Hepatocyte (in vitro differentiated cells): ENCODE measurements around the gene RAX. TPM values are rescaled to one million over a fixed set of nuclear protein-coding genes. Genes with fewer than 3 reads are reported as not detected.
A peak's percentile ranks its signal among the peaks of the same experiment; 100 is the strongest.
"Not testable (repeated sequence)": the region's sequence is repeated elsewhere in the genome, so short reads cannot be mapped to it uniquely, and the experiment has no call there.

Source experiments
- DNase-seq: peaks from one replicate; pipeline ENCODE4 v3.0.0-alpha.2; 2016; ENCODE audit warnings: low spot score
- H2AFZ ChIP-seq: fragments of 200-600 bp; sonication (generic); 2 replicates; pipeline ENCODE4 v1.6.0; 2016; ENCODE audit warnings: antibody characterized with exemption, mild to moderate bottlenecking
- H3K27ac ChIP-seq: fragments of 200-600 bp; sonication (generic); 2 replicates; pipeline ENCODE4 v1.5.1; 2016; ENCODE audit warnings: mild to moderate bottlenecking
- H3K27me3 ChIP-seq: fragments of 200-600 bp; sonication (generic); 2 replicates; pipeline ENCODE4 v1.6.1; 2016
- H3K36me3 ChIP-seq: fragments of 200-600 bp; sonication (generic); replicated peaks from 2 replicates; pipeline ENCODE4 v1.5.1; 2016; ENCODE audit warnings: low read depth; ENCODE audit not compliant: insufficient read depth
- H3K4me1 ChIP-seq: fragments of 200-600 bp; sonication (generic); 2 replicates; pipeline ENCODE4 v1.5.1; 2016; ENCODE audit warnings: mild to moderate bottlenecking, moderate library complexity; ENCODE audit not compliant: insufficient read depth
- H3K4me2 ChIP-seq: fragments of 200-600 bp; sonication (generic); 2 replicates; pipeline ENCODE4 v1.6.0; 2016
- H3K4me3 ChIP-seq: fragments of 200-600 bp; sonication (generic); 2 replicates; pipeline ENCODE4 v1.5.1; 2016; ENCODE audit warnings: mild to moderate bottlenecking
- H3K79me2 ChIP-seq: fragments of 200-600 bp; sonication (generic); 2 replicates; pipeline ENCODE4 v1.6.0; 2017; ENCODE audit warnings: mild to moderate bottlenecking
- H3K9me2 ChIP-seq: fragments of 200-600 bp; sonication (generic); replicated peaks from 2 replicates; pipeline ENCODE4 v1.6.0; 2017; ENCODE audit warnings: mild to moderate bottlenecking; ENCODE audit not compliant: insufficient read depth
- H3K9me3 ChIP-seq: fragments of 200-600 bp; sonication (generic); 2 replicates; pipeline ENCODE4 v1.5.1; 2016; ENCODE audit warnings: low read depth, mild to moderate bottlenecking
- H4K20me1 ChIP-seq: fragments of 200-600 bp; sonication (generic); 2 replicates; pipeline ENCODE4 v1.6.0; 2016; ENCODE audit warnings: mild to moderate bottlenecking; ENCODE audit not compliant: insufficient read depth, poor library complexity, severe bottlenecking
- EZH2 ChIP-seq: fragments of 200-600 bp; sonication (generic); IDR thresholded peaks from 2 replicates; pipeline ENCODE4 v1.6.1; 2016; ENCODE audit warnings: antibody characterized with exemption, mild to moderate bottlenecking, borderline replicate concordance
- EZH2phosphoT487 ChIP-seq: fragments of 200-600 bp; sonication (generic); IDR thresholded peaks from one replicate; pipeline ENCODE4 v1.6.1; 2018; ENCODE audit warnings: antibody characterized with exemption, mild to moderate bottlenecking, low read depth, moderate library complexity; ENCODE audit not compliant: unreplicated experiment, severe bottlenecking
- WGBS: methylation state at CpG from one replicate; pipeline ENCODE4 v1.1.6; 2016; ENCODE audit warnings: low lambda C conversion rate; ENCODE audit errors: missing lambda C conversion rate; 5-methylcytosine and 5-hydroxymethylcytosine counted together
- polyA plus RNA-seq: library from polyadenylated mRNA; unstranded; fragments of >200 nt; fragmentation: Nextera tagmentation; extraction: Ambion mirVana; gene quantifications from 2 replicates; pipeline ENCODE4 v1.2.1, GENCODE V29; 2016
- total RNA-seq: library from RNA; depleted of rRNA; stranded (reverse); fragments of >200 nt; gene quantifications from 2 replicates; pipeline ENCODE4 v1.2.3, GENCODE V29; 2014
- TF ChIP-seq, protein P1 (sequence below): fragments of 200-600 bp; sonication (generic); IDR thresholded peaks from 2 replicates; pipeline ENCODE4 v1.5.1; 2016; ENCODE audit warnings: antibody characterized with exemption, mild to moderate bottlenecking; ENCODE audit not compliant: poor library complexity

The RAX gene
- total and polyA plus RNA-seq, 2 experiments from 2014 or later, result not detected

DNA sequence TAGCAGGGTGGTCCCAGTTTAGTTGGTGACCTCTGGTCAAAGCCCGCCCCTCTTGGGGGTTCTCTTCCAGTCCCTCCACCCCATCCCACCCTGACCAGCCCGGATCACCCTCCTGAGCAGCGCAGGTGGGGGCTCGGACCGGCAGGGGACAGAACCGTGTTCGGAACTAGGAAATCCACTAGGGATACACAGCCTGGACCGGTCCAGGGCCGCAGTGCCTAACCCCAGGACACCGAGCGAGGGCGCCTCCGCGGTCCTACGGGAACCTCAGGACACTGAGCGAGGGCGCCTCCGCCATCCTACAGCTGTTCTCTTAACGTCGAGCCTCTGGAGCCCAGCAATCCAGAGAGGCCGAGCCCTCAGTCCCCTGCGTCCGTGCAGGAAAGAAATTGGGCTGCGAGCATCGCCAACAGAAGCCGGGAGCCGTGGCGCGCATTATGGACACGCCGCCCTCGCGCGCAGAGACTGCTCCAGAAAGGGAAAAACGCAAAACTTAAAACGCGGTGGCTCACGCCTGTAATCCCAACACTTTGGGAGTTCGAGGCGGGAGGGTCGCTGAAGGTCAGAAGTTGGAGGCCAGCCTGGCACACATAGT, 8.5 kb downstream of the RAX start:
- 8% methylated on average over 40 of the region's 41 CpGs for WGBS
- peaks cover 8% of the 10 kb centered on the region for H3K4me1 ChIP-seq
- H4K20me1 ChIP-seq, result no peaks in the 10 kb centered on the region
- no peak overlapping the region for H3K4me3 ChIP-seq
- no peak overlapping the region for H3K27ac ChIP-seq
- H3K9me2 ChIP-seq, result no peaks in the 10 kb centered on the region
- no peak overlapping the region for H2AFZ ChIP-seq
- peaks cover 71% of the 10 kb centered on the region for H3K27me3 ChIP-seq
- H3K36me3 ChIP-seq, result no peaks in the 10 kb centered on the region
- no peaks in the 10 kb centered on the region for H3K79me2 ChIP-seq
- no peaks in the 10 kb centered on the region for H3K9me3 ChIP-seq
- peak overlapping the region; percentile 71 for H3K4me2 ChIP-seq
- DNase-seq, result no peak
- TF ChIP-seq, protein P1, sequence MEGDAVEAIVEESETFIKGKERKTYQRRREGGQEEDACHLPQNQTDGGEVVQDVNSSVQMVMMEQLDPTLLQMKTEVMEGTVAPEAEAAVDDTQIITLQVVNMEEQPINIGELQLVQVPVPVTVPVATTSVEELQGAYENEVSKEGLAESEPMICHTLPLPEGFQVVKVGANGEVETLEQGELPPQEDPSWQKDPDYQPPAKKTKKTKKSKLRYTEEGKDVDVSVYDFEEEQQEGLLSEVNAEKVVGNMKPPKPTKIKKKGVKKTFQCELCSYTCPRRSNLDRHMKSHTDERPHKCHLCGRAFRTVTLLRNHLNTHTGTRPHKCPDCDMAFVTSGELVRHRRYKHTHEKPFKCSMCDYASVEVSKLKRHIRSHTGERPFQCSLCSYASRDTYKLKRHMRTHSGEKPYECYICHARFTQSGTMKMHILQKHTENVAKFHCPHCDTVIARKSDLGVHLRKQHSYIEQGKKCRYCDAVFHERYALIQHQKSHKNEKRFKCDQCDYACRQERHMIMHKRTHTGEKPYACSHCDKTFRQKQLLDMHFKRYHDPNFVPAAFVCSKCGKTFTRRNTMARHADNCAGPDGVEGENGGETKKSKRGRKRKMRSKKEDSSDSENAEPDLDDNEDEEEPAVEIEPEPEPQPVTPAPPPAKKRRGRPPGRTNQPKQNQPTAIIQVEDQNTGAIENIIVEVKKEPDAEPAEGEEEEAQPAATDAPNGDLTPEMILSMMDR, result no peak
- TF ChIP-seq EZH2, result no peak

DNA sequence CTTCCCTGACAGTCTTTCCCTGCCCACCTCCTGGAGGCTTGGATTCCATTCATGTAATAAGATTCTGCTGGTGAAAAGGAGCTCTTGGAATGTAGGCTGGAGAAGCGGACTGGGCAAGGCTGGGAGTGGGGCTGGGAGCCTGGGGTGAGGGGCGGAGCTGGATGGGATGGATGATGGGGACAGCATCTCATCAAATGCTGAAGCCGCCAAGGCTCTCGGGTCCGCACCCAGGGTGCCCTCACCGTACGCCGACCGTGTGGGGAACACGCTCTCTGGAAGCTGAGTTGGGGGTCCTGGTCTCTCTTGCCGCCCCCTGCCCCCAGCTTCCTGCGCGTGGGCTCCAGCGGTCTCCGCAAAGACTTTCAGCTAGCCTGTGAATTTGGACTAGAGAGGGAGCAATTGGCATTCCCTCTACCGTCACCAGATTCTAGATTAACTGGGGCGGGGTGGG, 9.1 kb downstream of the RAX start:
- no peaks in the 10 kb centered on the region for H3K36me3 ChIP-seq
- H3K27me3 ChIP-seq, result peaks cover 66% of the 10 kb centered on the region
- H3K79me2 ChIP-seq, result no peaks in the 10 kb centered on the region
- DNase-seq, result no peak
- no peaks in the 10 kb centered on the region for H4K20me1 ChIP-seq
- no peak overlapping the region for H2AFZ ChIP-seq
- H3K9me2 ChIP-seq, result no peaks in the 10 kb centered on the region
- H3K27ac ChIP-seq, result no peak overlapping the region
- no peak overlapping the region for H3K4me3 ChIP-seq
- peaks cover 8% of the 10 kb centered on the region for H3K4me1 ChIP-seq
- WGBS, result 15% methylated on average over 17 of the region's 17 CpGs
- no peak overlapping the region for H3K4me2 ChIP-seq
- H3K9me3 ChIP-seq, result no peaks in the 10 kb centered on the region
- TF ChIP-seq, protein P1, result no peak
- TF ChIP-seq EZH2 (peak; percentile 10), EZH2phosphoT487 (peak; percentile 50)

DNA sequence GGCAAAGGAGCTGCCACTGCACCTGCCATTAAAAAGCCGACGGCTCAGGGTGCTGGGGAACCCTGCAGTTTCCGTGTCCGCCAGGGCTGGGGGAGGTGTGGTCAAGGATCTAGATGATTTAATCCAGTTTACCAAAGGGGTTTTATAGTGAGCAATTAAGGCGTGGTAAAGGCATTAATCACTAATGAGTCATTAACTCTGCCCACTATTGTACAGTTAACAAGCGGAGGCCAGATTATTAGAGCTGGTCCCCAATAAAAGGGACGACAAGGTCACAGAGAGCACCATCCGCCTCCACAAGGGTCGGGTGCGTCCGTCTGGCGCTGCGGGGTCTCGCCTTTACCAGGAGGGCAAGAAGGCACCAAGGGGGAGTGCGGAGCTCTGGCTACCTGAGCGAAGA, 9.6 kb downstream of the RAX start:
- no peaks in the 10 kb centered on the region for H3K9me2 ChIP-seq
- H3K27me3 ChIP-seq, result peaks cover 62% of the 10 kb centered on the region
- TF ChIP-seq EZH2phosphoT487 (no peak), EZH2 (no peak)
- TF ChIP-seq, protein P1, result no peak
- no peak overlapping the region for H3K27ac ChIP-seq
- 14% methylated on average over 16 of the region's 16 CpGs for WGBS
- H3K79me2 ChIP-seq, result no peaks in the 10 kb centered on the region
- H3K4me1 ChIP-seq, result peaks cover 5% of the 10 kb centered on the region
- H3K36me3 ChIP-seq, result no peaks in the 10 kb centered on the region
- H2AFZ ChIP-seq, result no peak overlapping the region
- no peak overlapping the region for H3K4me2 ChIP-seq
- H3K4me3 ChIP-seq, result no peak overlapping the region
- H4K20me1 ChIP-seq, result no peaks in the 10 kb centered on the region
- H3K9me3 ChIP-seq, result no peaks in the 10 kb centered on the region
- DNase-seq, result no peak

DNA sequence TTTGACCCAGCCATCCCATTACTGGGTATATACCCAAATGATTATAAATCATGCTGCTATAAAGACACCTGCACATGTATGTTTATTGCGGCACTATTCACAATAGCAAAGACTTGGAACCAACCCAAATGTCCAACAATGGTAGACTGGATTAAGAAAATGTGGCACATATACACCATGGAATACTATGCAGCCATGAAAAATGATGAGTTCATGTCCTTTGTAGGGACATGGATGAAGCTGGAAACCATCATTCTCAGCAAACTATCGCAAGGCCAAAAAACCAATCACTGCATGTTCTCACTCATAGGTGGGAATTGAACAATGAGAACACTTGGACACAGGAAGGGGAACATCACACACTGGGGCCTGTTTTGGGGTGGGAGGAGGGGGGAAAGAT, 11.0 kb downstream of the RAX start:
- not testable (repeated sequence) for H3K4me2 ChIP-seq, H3K9me3 ChIP-seq, H3K27ac ChIP-seq, H4K20me1 ChIP-seq, H3K79me2 ChIP-seq, H3K36me3 ChIP-seq, H3K4me3 ChIP-seq, H3K9me2 ChIP-seq, H3K4me1 ChIP-seq, DNase-seq, H2AFZ ChIP-seq
- H3K27me3 ChIP-seq, result peaks cover 48% of the 10 kb centered on the region
- WGBS, result 86% methylated on average over 1 of the region's 2 CpGs

DNA sequence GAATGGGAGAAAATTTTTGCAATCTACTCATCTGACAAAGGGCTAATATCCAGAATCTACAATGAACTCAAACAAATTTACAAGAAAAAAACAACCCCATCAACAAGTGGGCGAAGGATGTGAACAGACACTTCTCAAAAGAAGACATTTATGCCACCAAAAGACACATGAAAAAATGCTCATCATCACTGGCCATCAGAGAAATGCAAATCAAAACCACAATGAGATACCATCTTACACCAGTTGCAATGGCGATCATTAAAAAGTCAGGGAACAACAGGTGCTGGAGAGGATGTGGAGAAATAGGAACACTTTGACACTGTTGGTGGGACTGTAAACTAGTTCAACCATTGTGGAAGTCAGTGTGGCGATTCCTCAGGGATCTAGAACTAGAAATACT, 11.4 kb downstream of the RAX start:
- 54% methylated on average over 3 of the region's 3 CpGs for WGBS
- H3K79me2 ChIP-seq, H3K4me1 ChIP-seq, H3K9me2 ChIP-seq, DNase-seq, H3K4me3 ChIP-seq, H3K9me3 ChIP-seq, H3K36me3 ChIP-seq, H3K27ac ChIP-seq, H3K4me2 ChIP-seq, H4K20me1 ChIP-seq, H2AFZ ChIP-seq: not testable (repeated sequence)
- H3K27me3 ChIP-seq, result peaks cover 44% of the 10 kb centered on the region

DNA sequence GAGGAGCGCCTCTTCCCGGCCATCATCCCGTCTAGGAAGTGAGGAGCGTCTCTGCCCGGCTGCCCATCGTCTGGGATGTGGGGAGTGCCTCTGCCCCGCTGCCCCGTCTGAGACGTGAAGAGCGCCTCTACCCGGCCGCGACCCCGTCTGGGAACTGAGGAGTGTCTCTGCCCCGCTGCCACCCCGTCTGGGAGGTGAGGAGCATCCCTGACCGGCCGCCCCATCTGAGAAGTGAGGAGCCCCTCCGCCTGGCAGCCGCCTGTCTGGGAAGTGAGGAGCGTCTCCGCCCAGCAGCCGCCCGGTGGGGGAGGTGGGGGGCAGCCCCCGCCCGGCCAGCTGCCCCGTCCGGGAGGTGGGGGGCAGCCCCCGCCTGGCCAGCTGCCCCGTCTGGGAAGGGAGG, 17.8 kb downstream of the RAX start:
- not testable (repeated sequence) for H3K4me1 ChIP-seq, H3K27me3 ChIP-seq
- whole genome bisulfite sequencing, result no CpG with 5 or more reads among the region's 30 CpGs

More for the DNA sequence above, 17.8 kb downstream of the RAX start:
- H3K9me2 ChIP-seq, DNase-seq, H3K9me3 ChIP-seq, H3K27ac ChIP-seq, H3K4me3 ChIP-seq, H2AFZ ChIP-seq, H3K36me3 ChIP-seq, H3K79me2 ChIP-seq, H3K4me2 ChIP-seq, H4K20me1 ChIP-seq: not testable (repeated sequence)
